Large intestine (tissue), 12 donors: Measurements from ENCODE around the gene MBD3L4. TPM values are rescaled to one million over a fixed set of nuclear protein-coding genes. Genes with fewer than 3 reads are reported as not detected.
"Not testable (repeated sequence)": the region's sequence is repeated elsewhere in the genome, so short reads cannot be mapped to it uniquely, and the experiment has no call there.

Experiments
- DNase-seq, 2 donors: peaks; one replicate each; pipeline versions ENCODE4 v3.0.0 to v3.0.0-alpha.2; 2013
- H3K27ac ChIP-seq: one replicate; pipeline ENCODE4 v1.5.1; 2013; ENCODE audit warnings: low read length
- H3K27me3 ChIP-seq: 2 replicates; pipeline ENCODE4 v1.6.1; 2013; ENCODE audit warnings: low read length; ENCODE audit not compliant: control insufficient read depth, insufficient read depth
- H3K36me3 ChIP-seq: 2 replicates; pipeline ENCODE4 v1.6.1; 2013; ENCODE audit warnings: low read length; ENCODE audit not compliant: control insufficient read depth, insufficient read depth
- H3K4me1 ChIP-seq: one replicate; pipeline ENCODE4 v1.6.1; 2013; ENCODE audit warnings: low read length; ENCODE audit not compliant: control insufficient read depth, insufficient read depth
- H3K4me3 ChIP-seq: one replicate; pipeline ENCODE4 v1.5.1; 2013; ENCODE audit warnings: low read length
- H3K9me3 ChIP-seq: one replicate; pipeline ENCODE4 v1.6.1; 2013; ENCODE audit warnings: mild to moderate bottlenecking, low read depth, low read length, moderate library complexity; ENCODE audit not compliant: control insufficient read depth
- WGBS: methylation state at CpG from one replicate; pipeline ENCODE4 v1.1.5; 2013; ENCODE audit warnings: low lambda C conversion rate; ENCODE audit not compliant: insufficient coverage; 5-methylcytosine and 5-hydroxymethylcytosine counted together
- long read RNA-seq, 11 donors: transcript quantifications; one replicate each; lab custom pipeline, GENCODE V29; 2026
- polyA plus RNA-seq: library from polyadenylated mRNA; unstranded; fragments of 120-200 nt; gene quantifications from one replicate; pipeline ENCODE4 v1.2.1, GENCODE V29; 2013

Gene MBD3L4
- not detected for polyA plus RNA-seq
- long read RNA-seq, donor 1, result 0 reads
- long read RNA-seq, donor 2, result 0 reads
- long read RNA-seq, donor 3, result 0 reads
- long read RNA-seq, donor 4, result 0 reads
- long read RNA-seq, donor 5, result 0 reads
- long read RNA-seq, donor 6, result 0 reads
- long read RNA-seq, donor 7, result 0 reads
- long read RNA-seq, donor 8, result 0 reads
- long read RNA-seq, donor 9, result 0 reads
- long read RNA-seq, donor 10, result 0 reads
- long read RNA-seq, donor 11, result 0 reads

GRCh38 chr19:7040079-7040478, at the start of gene MBD3L4:
Gene MBD3L4, minus strand, starts transcription at chr19:7040179. Its CDS starts 35 bp downstream, at chr19:7040144.
- DNase-seq, H3K27me3 ChIP-seq, H3K4me1 ChIP-seq, H3K4me3 ChIP-seq, H3K27ac ChIP-seq, H3K36me3 ChIP-seq, H3K9me3 ChIP-seq: not testable (repeated sequence)
- WGBS, result no CpG with 5 or more reads among the region's 9 CpGs

- Histone ChIP-seq H3K36me3 (peaks cover 8% of the 10 kb centered on the region), H3K4me1 (no peaks in the 10 kb centered on the region), H3K9me3 (peaks cover 66% of the 10 kb centered on the region), H3K27me3 (no peaks in the 10 kb centered on the region), H3K4me3 (no peak overlapping the region), H3K27ac (no peak overlapping the region)
- 100% methylated on average over 1 of the region's 6 CpGs for WGBS
- DNase-seq, result no peak
Measured at GRCh38 chr19:7088999-7089398, 49.0 kb upstream of the MBD3L4 start.

GRCh38 chr19:7083076-7083956, 43.3 kb upstream of the MBD3L4 start:
- no CpG with 5 or more reads among the region's 15 CpGs for WGBS
- no peaks in the 10 kb centered on the region for H3K27me3 ChIP-seq
- no peak overlapping the region for H3K4me3 ChIP-seq
- no peak for DNase-seq
- H3K27ac ChIP-seq, result no peak overlapping the region
- H3K9me3 ChIP-seq, result peaks cover 90% of the 10 kb centered on the region
- peaks cover 60% of the 10 kb centered on the region for H3K36me3 ChIP-seq
- H3K4me1 ChIP-seq, result no peaks in the 10 kb centered on the region

- Histone ChIP-seq H3K4me3 (no peak overlapping the region), H3K27me3 (no peaks in the 10 kb centered on the region), H3K27ac (no peak overlapping the region), H3K9me3 (peaks cover 73% of the 10 kb centered on the region), H3K36me3 (peaks cover 91% of the 10 kb centered on the region), H3K4me1 (no peaks in the 10 kb centered on the region)
- no peak for DNase-seq
- WGBS, result 100% methylated on average over 2 of the region's 2 CpGs
Measured at GRCh38 chr19:7078008-7078407, 38.0 kb upstream of the MBD3L4 start.

GRCh38 chr19:7076151-7076550, 36.2 kb upstream of the MBD3L4 start:
- no CpG with 5 or more reads among the region's 6 CpGs for WGBS
- H3K9me3 ChIP-seq, result peaks cover 56% of the 10 kb centered on the region

GRCh38 chr19:7074705-7075282, 34.8 kb upstream of the MBD3L4 start:
- no peak for DNase-seq
- H3K4me1 ChIP-seq, result no peaks in the 10 kb centered on the region
- H3K4me3 ChIP-seq, result no peak overlapping the region
- H3K9me3 ChIP-seq, result peaks cover 43% of the 10 kb centered on the region
- no CpG with 5 or more reads among the region's 29 CpGs for WGBS
- H3K27me3 ChIP-seq, result no peaks in the 10 kb centered on the region
- no peak overlapping the region for H3K27ac ChIP-seq
- peaks cover 72% of the 10 kb centered on the region for H3K36me3 ChIP-seq

More at GRCh38 chr19:7076151-7076550, 36.2 kb upstream of the MBD3L4 start:
- H3K27me3 ChIP-seq, result no peaks in the 10 kb centered on the region
- no peak overlapping the region for H3K4me3 ChIP-seq
- H3K27ac ChIP-seq, result no peak overlapping the region
- peaks cover 84% of the 10 kb centered on the region for H3K36me3 ChIP-seq
- no peaks in the 10 kb centered on the region for H3K4me1 ChIP-seq
- DNase-seq, result no peak

- WGBS, result no CpG with 5 or more reads among the region's 6 CpGs
- Histone ChIP-seq H3K27ac (no peak overlapping the region), H3K27me3 (no peaks in the 10 kb centered on the region), H3K4me1 (no peaks in the 10 kb centered on the region), H3K4me3 (no peak overlapping the region), H3K9me3 (peaks cover 23% of the 10 kb centered on the region), H3K36me3 (peaks cover 56% of the 10 kb centered on the region)
- no peak for DNase-seq
Measured at GRCh38 chr19:7072541-7072940, 32.6 kb upstream of the MBD3L4 start.

GRCh38 chr19:7069904-7070226, 29.9 kb upstream of the MBD3L4 start:
- peak overlapping the region; percentile 90 for H3K4me3 ChIP-seq
- H3K9me3 ChIP-seq, result peaks cover 13% of the 10 kb centered on the region
- DNase-seq, result no peak
- no peaks in the 10 kb centered on the region for H3K27me3 ChIP-seq
- peak overlapping the region; percentile 65 for H3K27ac ChIP-seq
- WGBS, result no CpG with 5 or more reads among the region's 12 CpGs
- peaks cover 30% of the 10 kb centered on the region for H3K36me3 ChIP-seq
- H3K4me1 ChIP-seq, result no peaks in the 10 kb centered on the region

GRCh38 chr19:7069042-7069903, 29.3 kb upstream of the MBD3L4 start, which contains the start of gene ZNF557:
Gene ZNF557, plus strand, starts transcription at chr19:7069703. Its CDS starts 5,372 bp downstream, at chr19:7075075.
- Histone ChIP-seq H3K4me3 (peak within 1 kb of the TSS; percentile 90), H3K27me3 (no peaks in the 10 kb centered on the region), H3K36me3 (peaks cover 24% of the 10 kb centered on the region), H3K27ac (peak within 1 kb of the TSS; percentile 65), H3K9me3 (peaks cover 7% of the 10 kb centered on the region), H3K4me1 (no peaks in the 10 kb centered on the region)
- WGBS, result no CpG with 5 or more reads among the region's 56 CpGs
- peak; percentile 98 for DNase-seq

GRCh38 chr19:7068599-7068998, 28.6 kb upstream of the MBD3L4 start:
- H3K9me3 ChIP-seq, result peaks cover 5% of the 10 kb centered on the region
- H3K27ac ChIP-seq, result no peak overlapping the region
- no peak overlapping the region for H3K4me3 ChIP-seq
- no peaks in the 10 kb centered on the region for H3K4me1 ChIP-seq
- no peak for DNase-seq
- peaks cover 18% of the 10 kb centered on the region for H3K36me3 ChIP-seq
- H3K27me3 ChIP-seq, result no peaks in the 10 kb centered on the region
- WGBS, result no CpG with 5 or more reads among the region's 6 CpGs
